OCI-LY7 (cell line): ENCODE measurements around the gene GLYATL1B. TPM values are rescaled to one million over a fixed set of nuclear protein-coding genes. Genes with fewer than 3 reads are reported as not detected.
A peak's percentile ranks its signal among the peaks of the same experiment; 100 is the strongest.
"Not testable (repeated sequence)": the region's sequence is repeated elsewhere in the genome, so short reads cannot be mapped to it uniquely, and the experiment has no call there.

Source experiments
- BruUV-seq: library from RNA; stranded (reverse); fragments of 400-500 nt; replicated peaks from 2 replicates; lab custom pipeline; 2021; lab: Mats Ljungman, UMichigan
- CTCF ChIA-PET: fragments of 300-600 bp; sonication (Branson Sonifier 250); formaldehyde crosslinking; loops from one replicate; lab custom pipeline; 2022; ENCODE audit warnings: antibody characterized with exemption; ENCODE audit not compliant: unreplicated experiment; lab: Charles Lee
- POLR2A ChIA-PET: fragments of 300-600 bp; sonication (Branson Sonifier 250); formaldehyde crosslinking; loops from one replicate; lab custom pipeline; 2022; ENCODE audit warnings: antibody characterized with exemption; lab: Charles Lee
- DNase-seq: peaks from one replicate; pipeline ENCODE4 v3.0.0-alpha.2; 2015; ENCODE audit warnings: low spot score
- H2AFZ ChIP-seq: fragments of 200-600 bp; sonication (generic), shearing (Covaris generic); 2 replicates; pipeline ENCODE4 v1.6.1; 2014; ENCODE audit warnings: mild to moderate bottlenecking, antibody characterized with exemption, low read length, moderate library complexity
- H3K27ac ChIP-seq: fragments of 200-600 bp; sonication (generic); 2 replicates; pipeline ENCODE4 v1.5.1; 2014; ENCODE audit warnings: mixed run types, low read depth, mild to moderate bottlenecking, moderate library complexity, low read length, inconsistent platforms; ENCODE audit not compliant: poor library complexity, severe bottlenecking
- H3K36me3 ChIP-seq: fragments of 200-600 bp; sonication (generic); 2 replicates; pipeline ENCODE4 v1.6.1; 2014; ENCODE audit warnings: mild to moderate bottlenecking, antibody characterized with exemption, low read length, moderate library complexity, mixed read lengths; ENCODE audit not compliant: insufficient read depth
- H3K4me1 ChIP-seq: fragments of 200-600 bp; sonication (generic); 2 replicates; pipeline ENCODE4 v1.5.1; 2014; ENCODE audit warnings: mild to moderate bottlenecking, low read length; ENCODE audit not compliant: insufficient read depth, poor library complexity, severe bottlenecking
- H3K4me2 ChIP-seq: fragments of 200-600 bp; sonication (generic); 2 replicates; pipeline ENCODE4 v1.6.1; 2014; ENCODE audit warnings: mild to moderate bottlenecking, low read length
- H3K4me3 ChIP-seq: fragments of 200-600 bp; sonication (generic); 2 replicates; pipeline ENCODE4 v1.5.1; 2014; ENCODE audit warnings: mild to moderate bottlenecking, low read depth, low read length; ENCODE audit not compliant: poor library complexity, severe bottlenecking
- H3K79me2 ChIP-seq: fragments of 200-600 bp; sonication (generic); 2 replicates; pipeline ENCODE4 v1.6.1; 2016; ENCODE audit warnings: low read depth, mild to moderate bottlenecking, low read length, moderate library complexity, mixed read lengths; ENCODE audit not compliant: insufficient read depth
- H3K9me2 ChIP-seq: fragments of 200-600 bp; sonication (generic); 2 replicates; pipeline ENCODE4 v1.6.1; 2016; ENCODE audit warnings: mild to moderate bottlenecking, low read length, mixed read lengths; ENCODE audit not compliant: insufficient read depth
- H3K9me3 ChIP-seq: fragments of 200-600 bp; sonication (generic); 2 replicates; pipeline ENCODE4 v1.6.1; 2014; ENCODE audit warnings: mild to moderate bottlenecking, mixed run types, low read length, mixed read lengths
- H4K20me1 ChIP-seq: fragments of 200-600 bp; sonication (generic); 2 replicates; pipeline ENCODE4 v1.6.1; 2014; ENCODE audit warnings: mild to moderate bottlenecking, antibody characterized with exemption, low read length, moderate library complexity, mixed read lengths; ENCODE audit not compliant: insufficient read depth
- CTCF ChIP-seq: fragments of 200-600 bp; sonication (generic); conservative IDR thresholded peaks from 2 replicates; pipeline ENCODE4 v1.5.1; 2014; ENCODE audit warnings: mild to moderate bottlenecking, antibody characterized with exemption, low read length, moderate library complexity, mixed read lengths
- EZH2phosphoT487 ChIP-seq: fragments of 200-600 bp; sonication (generic); IDR thresholded peaks from 2 replicates; pipeline ENCODE4 v1.6.1; 2018; ENCODE audit warnings: low read depth, borderline replicate concordance, mild to moderate bottlenecking, mixed run types, antibody characterized with exemption, low read length, moderate library complexity, mixed read lengths
- intact Hi-C: fragments of 100-400 bp; cut with micrococcal nuclease; formaldehyde crosslinking; loops from one replicate; pipeline ENCODE4 v1.10.0; 2022; ENCODE audit not compliant: unreplicated experiment
- total RNA-seq, 2 experiments: library from RNA; depleted of rRNA in 1 of 2; stranded (reverse); fragments of >200 nt in 1 of 2; shearing (Covaris generic) in 1 of 2; gene quantifications; 2 replicates each; pipeline ENCODE4 v1.2.3, GENCODE V29; 2014 to 2022

Gene GLYATL1B
- total RNA-seq, 2 experiments from 2014 or later = not detected

GRCh38 chr11:59106363-59107336 is 20.5 kb downstream of the GLYATL1B start, which contains the start of gene FAM111B:
TSS of gene FAM111B (plus strand) at chr11:59107237. CDS start at chr11:59109626, 2,389 bp downstream.
- H3K27ac ChIP-seq = peak within 1 kb of the TSS; percentile 70
- peak within 1 kb of the TSS; percentile 99 for H3K4me2 ChIP-seq
- H3K9me3 ChIP-seq = no peaks in the 10 kb centered on the region; the same call in 1 of the 2 replicates
- peak within 1 kb of the TSS; percentile 79 for H2AFZ ChIP-seq
- CTCF ChIA-PET = interaction anchor here (1.1 kb wide), 2 partner anchors 9 to 38 kb away, joined by 3 read pairs; no protein-coding TSS in a partner anchor
- peaks cover 77% of the 10 kb centered on the region for H3K4me1 ChIP-seq
- peak within 1 kb of the TSS; percentile 88 for H3K4me3 ChIP-seq
- BruUV-seq = no TSS peak
- H4K20me1 ChIP-seq = 0 out of 2 replicates have a peak, but pooled peaks cover 4% of the 10 kb centered on the region
- POLR2A ChIA-PET = interaction anchor here (0.8 to 2.0 kb wide), 15 partner anchors 9 to 48 kb away, joined by 3 to 6 read pairs (median 4); partner anchors contain the start of gene FAM111A
- intact Hi-C loops = loop anchor here (1.0 to 2.0 kb wide), 3 partner anchors 36 to 528 kb away; partner anchors contain the start of gene FAM111A
- TF ChIP-seq EZH2phosphoT487 (no peak), CTCF (peak; percentile 35)
- peak; percentile 91 for DNase-seq
- peaks cover 63% of the 10 kb centered on the region; the same call in 1 of the 2 replicates for H3K79me2 ChIP-seq
- H3K36me3 ChIP-seq = peaks cover 34% of the 10 kb centered on the region
- no peaks in the 10 kb centered on the region for H3K9me2 ChIP-seq

GRCh38 chr11:59107721-59108120 is 21.6 kb downstream of the GLYATL1B start:
- H2AFZ ChIP-seq = peak overlapping the region; percentile 79; the same call in 1 of the 2 replicates

GRCh38 chr11:59112494-59112893 is 26.4 kb downstream of the GLYATL1B start:
- no TSS peak for BruUV-seq
- peaks cover 93% of the 10 kb centered on the region for H3K36me3 ChIP-seq
- POLR2A ChIA-PET = no interaction called here

More at GRCh38 chr11:59107721-59108120, 21.6 kb downstream of the GLYATL1B start:
- peak; percentile 45 for DNase-seq
- H3K4me3 ChIP-seq = peak overlapping the region; percentile 88
- POLR2A ChIA-PET = interaction anchor here (0.6 to 2.0 kb wide), 12 partner anchors 10 to 532 kb away, joined by 3 to 6 read pairs (median 4); partner anchors contain the start of gene LPXN
- peaks cover 45% of the 10 kb centered on the region for H3K36me3 ChIP-seq
- CTCF ChIA-PET = interaction anchor here (0.9 kb wide), 1 partner anchor 28 kb away, joined by 4 read pairs; no protein-coding TSS in a partner anchor
- intact Hi-C loops = loop anchor here (1.0 to 2.0 kb wide), 3 partner anchors 35 to 529 kb away; partner anchors contain the start of gene FAM111A
- peaks cover 62% of the 10 kb centered on the region; the same call in 1 of the 2 replicates for H3K79me2 ChIP-seq
- H3K9me3 ChIP-seq, BruUV-seq, H3K9me2 ChIP-seq, H4K20me1 ChIP-seq: not testable (repeated sequence)
- peaks cover 70% of the 10 kb centered on the region for H3K4me1 ChIP-seq
- H3K4me2 ChIP-seq = peak overlapping the region; percentile 99
- H3K27ac ChIP-seq = peak overlapping the region; percentile 62

More at GRCh38 chr11:59112494-59112893, 26.4 kb downstream of the GLYATL1B start:
- Histone ChIP-seq H3K4me3 (no peak overlapping the region), H2AFZ (no peak overlapping the region), H3K9me2 (no peaks in the 10 kb centered on the region), H3K4me1 (peaks cover 32% of the 10 kb centered on the region), H3K79me2 (peaks cover 39% of the 10 kb centered on the region; the same call in 1 of the 2 replicates), H3K4me2 (no peak overlapping the region), H3K27ac (no peak overlapping the region), H3K9me3 (peaks cover 5% of the 10 kb centered on the region), H4K20me1 (0 out of 2 replicates have a peak, but pooled peaks cover 4% of the 10 kb centered on the region)
- CTCF ChIA-PET = no interaction called here
- no peak for TF ChIP-seq CTCF
- no peak for TF ChIP-seq EZH2phosphoT487
- no peak for DNase-seq
- intact Hi-C loops = no loop called here
